Measurements from ENCODE around the gene ABCA13.
"Not testable (repeated sequence)": the region's sequence is repeated elsewhere in the genome, so short reads cannot be mapped to it uniquely, and the experiment has no call there.

ABCA13 gene, protein sequence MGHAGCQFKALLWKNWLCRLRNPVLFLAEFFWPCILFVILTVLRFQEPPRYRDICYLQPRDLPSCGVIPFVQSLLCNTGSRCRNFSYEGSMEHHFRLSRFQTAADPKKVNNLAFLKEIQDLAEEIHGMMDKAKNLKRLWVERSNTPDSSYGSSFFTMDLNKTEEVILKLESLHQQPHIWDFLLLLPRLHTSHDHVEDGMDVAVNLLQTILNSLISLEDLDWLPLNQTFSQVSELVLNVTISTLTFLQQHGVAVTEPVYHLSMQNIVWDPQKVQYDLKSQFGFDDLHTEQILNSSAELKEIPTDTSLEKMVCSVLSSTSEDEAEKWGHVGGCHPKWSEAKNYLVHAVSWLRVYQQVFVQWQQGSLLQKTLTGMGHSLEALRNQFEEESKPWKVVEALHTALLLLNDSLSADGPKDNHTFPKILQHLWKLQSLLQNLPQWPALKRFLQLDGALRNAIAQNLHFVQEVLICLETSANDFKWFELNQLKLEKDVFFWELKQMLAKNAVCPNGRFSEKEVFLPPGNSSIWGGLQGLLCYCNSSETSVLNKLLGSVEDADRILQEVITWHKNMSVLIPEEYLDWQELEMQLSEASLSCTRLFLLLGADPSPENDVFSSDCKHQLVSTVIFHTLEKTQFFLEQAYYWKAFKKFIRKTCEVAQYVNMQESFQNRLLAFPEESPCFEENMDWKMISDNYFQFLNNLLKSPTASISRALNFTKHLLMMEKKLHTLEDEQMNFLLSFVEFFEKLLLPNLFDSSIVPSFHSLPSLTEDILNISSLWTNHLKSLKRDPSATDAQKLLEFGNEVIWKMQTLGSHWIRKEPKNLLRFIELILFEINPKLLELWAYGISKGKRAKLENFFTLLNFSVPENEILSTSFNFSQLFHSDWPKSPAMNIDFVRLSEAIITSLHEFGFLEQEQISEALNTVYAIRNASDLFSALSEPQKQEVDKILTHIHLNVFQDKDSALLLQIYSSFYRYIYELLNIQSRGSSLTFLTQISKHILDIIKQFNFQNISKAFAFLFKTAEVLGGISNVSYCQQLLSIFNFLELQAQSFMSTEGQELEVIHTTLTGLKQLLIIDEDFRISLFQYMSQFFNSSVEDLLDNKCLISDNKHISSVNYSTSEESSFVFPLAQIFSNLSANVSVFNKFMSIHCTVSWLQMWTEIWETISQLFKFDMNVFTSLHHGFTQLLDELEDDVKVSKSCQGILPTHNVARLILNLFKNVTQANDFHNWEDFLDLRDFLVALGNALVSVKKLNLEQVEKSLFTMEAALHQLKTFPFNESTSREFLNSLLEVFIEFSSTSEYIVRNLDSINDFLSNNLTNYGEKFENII (N-terminal part only)

DNA sequence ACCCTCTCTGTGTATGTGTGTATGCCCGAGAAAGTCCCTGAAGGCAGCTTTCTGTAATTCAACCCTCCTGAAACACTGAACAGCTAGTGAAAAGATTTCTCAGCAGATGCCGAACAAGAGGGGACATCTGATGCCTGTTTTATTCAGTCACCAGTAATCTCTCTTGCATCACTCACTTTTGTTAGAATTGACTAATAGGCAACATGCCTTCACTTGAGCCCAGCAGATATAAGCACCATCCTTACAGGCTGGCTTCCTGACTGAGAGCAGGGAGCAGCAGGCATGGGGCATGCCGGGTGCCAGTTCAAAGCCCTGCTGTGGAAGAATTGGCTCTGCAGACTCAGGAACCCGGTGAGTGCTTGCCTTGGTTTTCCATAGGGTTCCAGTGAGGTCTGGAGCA, at the start of gene ABCA13:
TSS of gene ABCA13 (plus strand) at position 257 of the 400 bp plus-strand sequence. CDS start at position 283, 26 bp downstream.
- DNase-seq: no peak

DNA sequence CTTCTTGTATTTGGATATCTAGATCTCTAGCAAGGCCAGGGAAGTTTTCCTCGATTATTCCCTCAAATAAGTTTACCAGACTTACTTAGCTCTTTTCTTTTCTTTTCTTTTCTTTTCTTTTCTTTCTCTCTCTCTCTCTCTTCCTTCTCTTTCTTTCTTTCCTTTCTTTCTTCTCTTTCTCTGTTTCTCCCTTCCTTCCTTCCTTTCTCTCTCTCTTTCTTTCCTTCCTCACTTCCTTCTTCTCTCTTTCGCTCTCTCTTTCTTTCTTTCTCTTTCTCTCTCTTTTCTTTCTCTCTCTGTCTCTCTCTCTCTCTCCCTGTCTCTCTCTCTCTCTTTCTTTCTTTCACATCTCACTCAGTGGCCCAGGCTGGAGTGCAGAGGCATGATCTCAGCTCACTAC, 45.2 kb upstream of the ABCA13 start:
- DNase-seq: no peak

DNA sequence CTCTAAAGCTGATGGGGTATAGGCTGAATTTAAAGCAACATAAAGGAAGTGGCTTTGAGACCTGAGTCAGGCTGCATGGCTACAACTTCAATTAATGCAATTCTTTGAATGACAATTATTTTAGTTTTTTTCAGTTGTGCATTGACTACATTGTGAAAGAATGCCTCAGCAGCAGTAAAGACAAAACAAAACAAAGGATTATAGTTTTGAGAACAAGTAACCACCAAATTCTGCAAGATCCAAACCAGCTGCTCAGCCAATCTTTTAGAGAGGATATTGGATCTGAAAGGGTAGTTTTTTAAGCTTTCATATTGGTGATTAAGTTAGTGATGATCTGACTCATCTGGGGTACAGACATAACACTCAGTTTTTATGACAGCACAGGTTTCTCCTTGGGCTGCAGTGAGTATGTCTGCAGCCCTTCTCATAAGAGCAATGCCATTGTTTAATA, 40.6 kb upstream of the ABCA13 start:
- no peak for DNase-seq

DNA sequence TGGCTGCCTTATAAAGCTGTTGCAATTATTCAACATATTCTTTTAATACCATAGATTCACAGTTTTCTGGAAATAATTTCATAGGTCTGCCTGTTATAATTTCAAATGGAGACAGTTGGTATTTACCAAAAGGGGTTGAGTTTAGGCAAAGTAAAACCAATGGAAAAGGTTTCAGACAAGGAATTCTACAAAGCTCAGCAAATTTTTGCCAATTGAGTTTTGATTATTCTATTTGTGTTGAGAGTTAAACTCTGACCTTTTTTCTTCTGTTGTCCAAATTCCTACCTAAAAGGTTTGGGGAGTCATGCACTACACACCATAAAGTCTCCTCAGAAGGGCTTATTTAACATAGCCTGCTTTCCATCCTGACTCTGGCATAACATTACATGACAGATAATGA, 38.5 kb upstream of the ABCA13 start:
- DNase-seq: no peak

DNA sequence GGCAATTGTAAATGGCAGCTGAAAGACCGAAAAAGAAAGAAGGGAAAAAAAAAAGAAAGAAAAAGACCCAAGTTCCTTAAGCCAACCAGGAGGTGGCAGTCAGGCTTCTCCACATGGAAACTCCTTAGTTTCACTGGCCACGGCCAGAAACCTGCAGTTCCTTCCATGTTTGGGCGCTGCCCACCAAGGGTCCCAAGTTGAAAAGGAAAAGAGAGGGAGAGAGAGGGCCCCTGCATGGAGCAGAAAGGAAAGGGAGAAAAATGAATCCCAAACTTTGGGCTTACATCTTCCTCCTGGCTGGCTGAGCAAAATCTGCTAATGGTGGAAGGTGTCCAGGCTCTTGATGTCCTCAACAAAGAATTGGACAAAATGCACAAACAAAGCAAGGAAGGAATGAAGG, 31.8 kb upstream of the ABCA13 start:
- no peak for DNase-seq

DNA sequence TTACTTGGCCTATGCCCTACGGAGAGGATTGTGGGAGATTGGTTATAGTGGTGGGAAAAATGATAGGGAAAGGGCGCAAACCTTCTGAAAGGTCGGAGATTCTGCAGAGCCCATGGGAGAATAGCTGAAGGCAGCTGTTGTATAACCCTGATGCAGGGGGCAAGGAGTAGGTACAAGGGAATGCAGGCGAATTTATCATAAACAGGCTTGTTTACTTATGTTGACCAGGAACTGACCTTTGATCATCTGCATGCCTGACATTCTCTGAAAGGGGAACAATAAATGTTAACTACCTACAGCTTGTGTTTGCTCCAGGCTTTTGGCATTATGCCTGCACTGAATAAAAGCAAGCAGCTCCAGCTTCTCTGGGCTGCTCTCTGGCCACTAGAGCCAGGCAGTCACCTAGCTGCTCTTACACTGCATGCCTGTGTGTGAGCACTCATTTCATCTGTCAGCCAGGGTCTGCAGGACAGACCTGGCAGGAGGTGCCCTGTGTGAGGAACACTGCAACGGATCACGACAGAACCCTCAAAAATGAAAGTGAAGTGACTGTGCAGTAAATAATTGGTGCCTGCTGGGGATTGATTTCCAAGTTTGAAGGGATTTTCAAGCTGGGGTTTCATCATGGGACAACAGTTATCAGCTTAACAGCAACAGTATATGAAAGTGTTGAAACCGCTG, 31.1 kb upstream of the ABCA13 start:
- DNase-seq: no peak

DNA sequence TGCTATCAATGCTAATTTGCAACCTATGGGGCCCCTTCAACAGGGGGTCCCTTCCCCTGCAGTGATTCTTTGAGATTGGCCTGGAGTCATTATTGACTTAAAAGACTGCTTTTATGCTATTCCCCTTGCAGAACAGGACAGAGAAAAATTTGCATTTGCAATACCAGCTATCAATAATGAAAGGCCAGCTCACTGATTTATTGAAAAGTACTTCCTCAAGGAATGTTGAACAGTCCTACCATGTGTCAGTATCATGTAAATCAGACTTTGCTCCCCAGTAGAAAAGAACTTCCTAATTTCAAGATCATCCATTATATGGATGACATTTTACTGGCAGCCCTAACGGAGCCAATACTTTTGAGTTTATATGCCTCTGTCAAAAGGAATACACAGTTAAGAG, 29.7 kb upstream of the ABCA13 start:
- DNase-seq: no peak

DNA sequence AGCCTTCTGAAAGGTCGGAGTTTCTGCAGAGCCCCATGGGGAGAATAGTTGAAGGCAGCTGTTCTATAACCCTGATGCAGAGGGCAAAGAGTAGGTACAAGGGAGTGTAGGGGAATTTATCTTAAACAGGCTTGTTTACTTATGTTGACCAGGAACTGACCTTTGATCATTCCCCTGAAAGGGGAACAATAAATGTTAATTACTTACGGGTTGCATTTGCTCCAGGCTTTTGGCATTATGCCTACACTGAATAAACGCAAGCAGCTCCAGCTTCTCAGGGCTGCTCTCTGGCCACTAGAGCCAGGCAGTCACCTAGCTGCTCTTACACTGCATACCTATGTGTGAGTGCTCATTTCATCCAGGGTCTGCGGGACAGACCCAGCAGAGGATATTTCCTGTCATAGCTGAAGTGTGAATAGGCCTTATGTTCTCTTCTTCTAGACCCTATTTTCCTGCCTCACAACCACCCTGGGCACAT, 26.9 kb upstream of the ABCA13 start:
- no peak for DNase-seq

DNA sequence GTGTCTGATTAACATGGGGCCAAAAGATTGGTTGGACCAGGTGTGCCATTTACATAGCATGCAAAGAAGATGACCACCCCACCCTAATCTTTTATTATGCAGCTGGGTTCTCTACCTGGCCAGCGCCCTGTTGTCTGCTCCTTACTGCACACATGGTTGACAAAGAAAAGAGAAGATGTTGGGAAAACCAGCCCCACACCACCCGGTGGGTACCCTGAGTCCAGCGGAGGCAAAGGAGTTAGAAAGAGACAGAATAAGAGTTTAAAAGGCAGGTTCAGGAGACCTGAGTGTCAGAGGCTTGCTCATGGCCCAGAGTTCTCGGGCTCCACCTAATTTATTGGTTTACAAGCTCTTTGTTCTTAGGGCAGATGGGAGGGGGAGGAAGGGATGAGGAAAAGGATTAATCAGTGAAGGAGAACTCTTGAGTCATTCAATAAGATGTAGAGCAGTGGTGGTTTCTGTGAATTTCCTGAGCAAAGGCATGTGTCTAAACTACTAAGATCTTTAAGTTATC, 24.1 kb upstream of the ABCA13 start:
- no peak for DNase-seq

DNA sequence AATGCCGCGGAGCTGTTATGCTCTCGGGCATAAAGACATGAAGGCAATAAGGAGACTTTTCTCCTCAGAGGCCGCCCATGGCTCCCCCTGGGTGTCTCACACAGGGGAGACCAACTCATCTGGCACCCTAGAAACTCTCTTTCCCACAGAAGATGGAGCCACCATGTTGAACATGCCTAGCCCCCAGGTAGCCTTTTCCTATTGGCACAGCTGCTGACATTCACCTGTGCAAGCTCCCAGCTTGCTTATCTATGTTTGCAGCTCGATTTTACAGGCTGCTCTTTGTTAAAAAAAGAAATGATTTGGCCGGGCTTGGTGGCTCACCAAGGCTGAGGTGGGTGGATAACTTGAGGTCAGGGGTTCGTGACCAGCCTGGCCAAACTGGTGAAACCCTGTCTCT, 23.6 kb upstream of the ABCA13 start:
- not testable (repeated sequence) for DNase-seq

DNA sequence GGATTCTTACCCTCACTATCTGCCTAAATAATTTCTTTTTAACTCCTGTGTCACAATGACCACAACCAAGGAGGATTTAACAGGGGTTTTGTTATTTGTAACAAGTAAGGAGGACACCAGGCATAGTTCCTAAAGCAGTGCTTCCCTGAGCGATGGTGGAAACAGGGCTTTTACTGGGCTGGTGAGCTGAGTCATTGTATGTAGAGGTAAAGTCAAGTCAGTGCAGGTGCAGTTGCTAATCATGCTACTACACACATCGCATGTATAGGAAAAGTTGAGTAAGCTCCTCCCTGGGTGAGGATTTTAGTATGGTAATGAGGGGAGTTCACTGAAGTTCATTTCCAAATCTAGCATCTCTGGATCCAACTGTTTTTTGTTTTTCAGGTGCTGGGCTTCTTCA, 22.9 kb upstream of the ABCA13 start:
- DNase-seq: no peak

DNA sequence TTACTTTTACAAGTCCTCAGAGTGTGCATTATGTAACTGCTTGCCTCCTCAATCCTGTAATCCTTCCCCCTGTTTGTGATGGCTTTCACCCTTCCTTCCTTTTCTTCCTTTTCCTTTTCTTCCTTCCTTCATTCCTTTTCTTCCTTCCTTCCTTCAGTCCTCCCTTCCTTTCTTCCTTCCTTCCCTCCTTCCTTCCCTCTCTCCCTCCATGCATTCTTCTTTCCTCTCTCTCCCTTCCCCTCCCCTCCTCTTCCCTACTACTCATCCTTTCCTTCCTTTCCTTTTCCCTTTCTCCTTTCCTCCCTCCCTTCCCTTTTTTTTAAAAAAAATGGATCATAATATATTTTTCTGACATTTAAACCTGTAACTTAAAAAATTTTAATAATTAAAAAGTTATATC, 22.2 kb upstream of the ABCA13 start:
- DNase-seq: no peak

DNA sequence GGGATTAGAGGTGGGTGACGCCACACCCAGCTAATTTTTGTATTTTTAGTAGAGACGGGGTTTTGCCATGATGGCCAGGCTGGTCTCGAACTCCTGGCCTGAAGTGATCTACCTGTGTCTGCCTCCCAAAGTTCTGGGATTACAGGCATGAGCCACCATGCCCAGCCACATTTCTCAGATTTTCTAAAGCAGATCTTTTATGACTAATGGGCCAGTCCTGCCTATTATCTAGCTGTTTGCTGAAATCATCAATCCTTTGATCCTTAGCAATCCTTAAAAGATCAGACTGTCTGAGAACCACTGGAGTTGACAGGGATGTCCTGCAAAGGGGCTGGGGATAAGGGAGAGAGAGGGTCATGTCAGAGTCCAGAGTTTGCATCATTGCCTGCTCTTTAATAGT, 21.2 kb upstream of the ABCA13 start:
- no peak for DNase-seq

DNA sequence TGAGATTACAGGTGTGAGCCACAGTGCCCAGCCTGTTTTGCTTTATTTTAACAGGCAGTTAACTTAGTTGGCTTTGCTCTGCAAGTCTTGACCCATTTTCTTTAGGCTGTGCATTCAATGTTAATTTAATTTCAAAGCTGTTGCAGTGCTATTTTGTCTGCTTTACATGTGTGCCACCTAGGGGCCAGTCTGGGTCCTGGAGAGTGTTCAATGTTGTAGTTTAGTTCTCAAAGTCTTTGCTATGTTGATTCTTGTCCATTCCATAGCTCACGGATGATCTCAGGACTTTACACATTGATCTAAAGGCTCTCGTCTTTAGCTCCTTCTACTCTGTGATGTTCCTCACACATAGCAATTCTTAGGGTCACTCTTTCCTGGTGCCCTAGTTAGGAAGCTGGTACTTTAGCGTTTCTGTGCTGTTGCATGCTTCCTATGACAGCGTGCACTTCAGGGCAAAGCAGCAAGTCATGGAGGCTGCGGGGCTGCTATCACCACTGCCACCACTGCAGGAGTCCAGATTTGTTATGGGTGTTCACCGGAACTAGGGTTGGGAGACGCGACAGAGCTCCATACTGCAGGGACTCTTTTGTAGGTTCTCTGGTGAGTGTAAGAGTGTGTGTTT, 16.4 kb upstream of the ABCA13 start:
- no peak for DNase-seq

DNA sequence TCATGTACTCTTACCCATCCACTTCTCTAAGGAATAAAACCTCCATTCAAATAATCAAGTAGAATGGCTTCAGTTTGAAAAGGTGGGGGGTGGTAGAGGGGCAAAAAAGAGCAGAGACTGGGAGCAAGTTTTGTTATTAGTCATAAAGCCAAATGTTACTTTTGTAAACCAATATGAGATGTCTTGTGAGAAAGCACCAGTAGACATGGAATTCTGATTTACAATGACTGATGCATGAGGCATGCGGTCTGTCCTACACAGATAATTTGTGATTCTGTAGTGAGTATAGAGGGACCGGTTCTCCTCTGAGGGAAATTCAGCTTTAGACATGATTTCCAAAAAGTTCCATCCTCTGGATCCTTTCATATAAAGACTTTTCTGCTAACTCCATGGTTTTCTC, 12.9 kb upstream of the ABCA13 start:
- DNase-seq: no peak

DNA sequence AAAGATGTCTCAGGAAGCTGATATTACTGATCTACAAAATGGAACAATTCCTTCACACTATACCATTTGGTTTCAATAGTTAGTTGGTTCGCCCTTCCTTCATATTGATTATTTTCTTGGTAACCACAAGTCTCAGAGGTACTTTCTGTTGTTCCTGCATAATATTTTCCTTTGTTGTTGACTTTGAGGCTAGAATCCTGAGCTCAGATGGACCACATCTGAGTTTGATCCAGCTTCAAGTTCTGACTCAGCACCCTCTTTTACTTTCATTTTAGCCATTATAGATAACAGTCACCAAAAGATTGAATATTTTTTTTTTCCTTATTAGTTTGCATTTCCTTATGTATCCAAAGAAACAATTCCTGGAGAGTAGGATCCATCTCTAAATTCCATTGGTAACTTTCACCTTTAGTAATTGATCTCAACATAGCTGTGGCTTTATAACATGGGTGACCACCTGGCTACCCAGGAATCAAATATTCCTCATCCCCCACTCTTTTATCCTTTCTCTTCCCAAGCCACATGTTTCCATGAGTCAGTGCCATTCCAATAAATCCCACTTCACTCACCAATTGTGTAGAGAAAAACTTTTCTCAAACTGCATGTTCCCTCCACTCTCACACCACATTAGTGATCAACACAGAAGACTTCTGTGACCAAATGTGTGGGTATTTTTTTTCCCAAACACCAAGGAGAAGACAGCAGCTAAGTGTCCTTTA, 9.7 kb upstream of the ABCA13 start:
- no peak for DNase-seq

DNA sequence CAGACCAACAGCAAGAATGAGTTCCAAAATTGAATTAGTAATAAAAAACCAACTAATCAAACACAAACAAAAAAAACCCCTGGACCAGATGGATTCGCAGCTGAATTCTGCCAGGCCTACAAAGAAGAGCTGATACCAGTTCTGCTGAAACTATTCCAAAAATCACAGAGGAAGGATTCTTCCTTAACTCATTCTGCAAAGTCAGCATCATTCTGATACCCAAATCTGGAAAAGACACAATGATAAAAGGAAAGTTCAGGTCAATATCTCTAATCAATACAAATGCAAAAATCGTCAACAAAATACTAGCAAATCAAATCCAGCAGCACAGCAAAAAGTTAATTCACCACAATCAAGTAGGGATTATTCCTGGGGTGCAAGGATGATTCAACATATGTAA, 6.1 kb upstream of the ABCA13 start:
- no peak for DNase-seq

DNA sequence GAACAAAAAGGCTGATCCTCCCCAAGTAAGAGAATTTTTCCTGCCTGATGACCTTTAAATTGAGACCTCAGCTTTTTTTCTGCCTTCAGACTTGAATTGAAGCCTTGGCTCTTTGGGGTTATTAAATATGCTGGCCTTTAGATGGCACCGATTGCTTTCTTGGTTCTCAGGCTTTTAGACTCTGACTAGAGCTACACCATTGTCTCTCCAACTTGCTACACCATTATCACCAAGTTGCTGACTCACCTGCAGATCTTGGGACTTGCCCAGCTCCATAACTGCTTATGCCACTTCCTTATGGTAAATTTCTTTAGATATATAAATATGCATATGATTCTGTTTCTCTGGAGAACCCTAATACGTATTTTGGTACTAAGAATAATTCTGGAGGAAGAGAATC, 3.1 kb upstream of the ABCA13 start:
- no peak for DNase-seq

DNA sequence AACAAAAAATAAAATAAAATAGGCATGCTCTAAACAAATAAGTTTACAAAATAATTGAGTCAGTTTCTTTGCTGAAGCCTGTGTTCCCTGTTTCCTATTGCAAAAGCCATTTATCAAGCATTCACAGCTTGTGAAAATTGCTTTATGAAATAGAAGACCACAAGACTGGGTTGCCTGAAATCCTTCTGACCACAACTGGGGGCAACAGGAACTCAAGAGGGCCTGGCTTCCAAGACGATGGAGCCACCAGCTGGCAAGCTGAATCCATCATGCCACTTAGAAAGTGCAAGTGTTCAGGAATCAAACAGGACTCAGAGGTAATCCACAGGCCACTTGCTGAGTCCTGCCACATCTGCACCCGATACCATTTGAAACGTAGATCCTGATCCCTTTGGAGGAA, 752 bp upstream of the ABCA13 start:
- no peak for DNase-seq

DNA sequence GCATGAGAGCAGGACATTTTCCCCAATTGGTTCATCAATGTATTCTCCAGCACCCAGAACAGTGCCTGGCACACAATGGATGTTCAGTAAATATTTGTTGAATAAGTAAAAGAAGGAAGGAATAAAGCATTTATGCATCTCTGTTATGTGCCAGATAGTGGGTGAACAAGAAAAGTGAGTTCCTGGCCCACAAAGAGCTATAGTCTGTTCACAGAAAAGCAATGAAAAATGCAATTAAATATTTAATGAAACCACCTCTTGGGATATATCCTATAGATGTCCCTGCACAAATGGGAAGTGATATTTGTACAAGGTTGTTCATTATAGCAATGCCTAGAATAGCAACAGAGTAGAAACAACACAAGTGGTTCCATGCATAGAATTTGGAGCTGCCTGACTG, 2.1 kb downstream of the ABCA13 start:
- no peak for DNase-seq

All from GOT3 (cell line).